Aortic smooth muscle cell (primary cell): Measurements from ENCODE around the gene RBL1. TPM values are rescaled to one million over a fixed set of nuclear protein-coding genes. Genes with fewer than 3 reads are reported as not detected.

Experiments used
- total RNA-seq: library from RNA; depleted of rRNA; stranded (reverse); fragments of >200 nt; gene quantifications from 2 replicates; pipeline ENCODE4 v1.2.3, GENCODE V29; 2014

RBL1 gene
- total RNA-seq, result 8.6 and 12.4 TPM in 2 replicates

DNA sequence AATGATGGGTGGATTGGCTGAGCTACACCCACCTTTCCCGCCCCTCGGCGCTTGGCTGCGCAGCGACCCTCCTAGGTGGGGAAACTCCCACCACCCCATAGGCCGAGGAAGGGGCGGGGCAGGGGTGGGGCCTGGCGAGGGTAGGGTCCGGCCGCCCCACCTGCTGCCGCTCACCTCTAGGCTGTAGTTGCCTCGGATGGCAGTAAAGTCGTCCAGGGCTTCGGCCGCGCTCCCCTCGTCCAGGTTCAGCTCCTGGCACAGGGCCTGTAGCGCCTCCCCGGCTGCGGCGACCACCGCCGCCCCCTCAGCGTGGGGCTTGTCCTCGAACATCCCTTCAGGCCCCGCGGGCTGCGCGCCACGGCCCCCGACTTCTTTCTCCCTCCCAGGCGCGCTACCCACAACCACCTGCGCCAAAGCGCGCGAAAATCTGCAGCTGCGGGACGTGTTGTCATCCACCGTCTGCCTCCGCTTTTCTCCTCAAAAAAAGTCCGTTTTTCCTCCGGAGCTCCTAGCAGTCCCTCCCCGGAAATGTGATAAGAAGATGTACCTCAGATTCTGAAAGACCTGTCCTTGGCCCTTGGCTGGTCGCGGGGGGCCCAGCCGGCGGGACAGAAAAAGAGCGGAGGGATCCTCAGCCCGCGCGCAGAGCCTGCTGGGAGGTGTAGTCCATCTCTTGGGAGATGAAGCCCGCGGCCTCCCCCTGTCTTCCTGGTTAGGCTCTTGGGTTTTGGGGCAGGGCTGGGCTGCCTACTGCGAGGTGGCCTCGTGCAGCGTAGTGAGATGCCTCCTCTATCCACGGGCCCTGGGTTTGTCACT lies at the start of gene RBL1:
Gene RBL1, minus strand, starts transcription at position 399 of the 816 bp plus-strand sequence. Its CDS starts 69 bp downstream, at position 330.

GRCh38 chr20:36951198-36951978 lies 144.4 kb downstream of the RBL1 start, which contains the start of gene SAMHD1:
SAMHD1 (minus strand) TSS chr20:36951708; CDS start chr20:36951643, 65 bp downstream.

Other genes with a start within 250 kb of the RBL1 start
- gene TLDC2, start 219.9 kb downstream of the RBL1 start, total RNA-seq, result 0.13 and 0.19 TPM in 2 replicates
- 21.9 and 26.0 TPM in 2 replicates for gene SAMHD1, start 144.3 kb downstream of the RBL1 start, total RNA-seq
- 296 and 297 TPM in 2 replicates for gene RPN2, start 83.3 kb upstream of the RBL1 start, total RNA-seq
- gene MROH8, start 83.6 kb upstream of the RBL1 start, total RNA-seq, result 1.6 and 2.0 TPM in 2 replicates
- gene GHRH, start 165.8 kb upstream of the RBL1 start, total RNA-seq, result not detected in 2 replicates
- 16.8 and 19.6 TPM in 2 replicates for gene MANBAL, start 193.7 kb upstream of the RBL1 start, total RNA-seq